Right renal pelvis (tissue), 4 donors: ENCODE data around the gene PCK1. TPM values are rescaled to one million over a fixed set of nuclear protein-coding genes. Genes with fewer than 3 reads are reported as not detected.

ENCODE experiments used
- DNase-seq, 4 donors: peaks; one replicate each; pipeline ENCODE4 v3.0.0-alpha.2; 2013; ENCODE audit warnings: low read depth in 4 of 4, low spot score in 3 of 4, missing footprints in 1 of 4
- polyA plus RNA-seq, 4 donors: library from polyadenylated mRNA; unstranded; fragments of 120-200 nt; gene quantifications; one replicate each; pipeline ENCODE4 v1.2.1, GENCODE V29; 2013; ENCODE audit not compliant: insufficient read length in 4 of 4

The PCK1 gene
- polyA plus RNA-seq, 4 donors, result 4.5 to 23.0 (median 14.6) TPM

DNA sequence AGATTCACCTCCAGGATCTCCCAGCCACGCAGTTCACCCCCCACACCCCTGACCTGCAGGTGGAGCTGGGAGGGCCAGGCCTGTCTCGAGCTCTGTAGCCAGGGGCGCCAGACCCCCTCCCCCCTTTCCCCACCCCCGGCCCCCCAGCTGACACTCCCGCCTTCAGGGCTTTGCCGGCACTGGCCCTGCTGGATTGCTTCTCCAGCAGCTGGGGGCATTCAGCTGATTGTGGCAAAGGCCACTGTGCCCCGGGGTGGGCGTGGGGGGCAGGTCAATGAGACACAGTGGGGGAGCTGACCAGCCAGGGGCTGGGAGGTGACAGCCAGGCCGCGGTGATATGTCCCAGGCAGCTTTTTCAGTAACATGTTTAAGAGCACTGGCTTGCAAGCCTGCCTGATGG is 37.1 kb downstream of the PCK1 start:
- DNase-seq, result no peak

DNA sequence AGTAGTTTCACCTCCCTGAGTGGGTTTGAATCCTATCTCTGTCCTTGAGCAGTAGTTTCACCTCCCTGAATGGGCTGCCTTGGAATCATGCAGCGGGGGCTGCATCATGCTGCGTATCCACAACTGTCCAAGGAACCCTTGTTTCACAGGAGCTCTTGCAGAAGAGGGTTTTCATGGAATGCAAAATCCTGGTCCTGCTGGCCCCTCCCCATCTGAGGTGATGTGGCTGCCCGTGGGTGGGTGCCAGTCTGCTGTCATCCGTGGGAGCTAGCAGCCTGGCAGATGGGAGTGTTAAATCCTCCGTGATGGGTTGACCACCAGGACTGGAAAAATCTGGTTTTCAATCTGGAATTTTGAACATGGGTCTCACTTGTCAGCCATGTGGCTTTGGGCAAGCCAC is 37.6 kb downstream of the PCK1 start:
- no peak for DNase-seq

DNA sequence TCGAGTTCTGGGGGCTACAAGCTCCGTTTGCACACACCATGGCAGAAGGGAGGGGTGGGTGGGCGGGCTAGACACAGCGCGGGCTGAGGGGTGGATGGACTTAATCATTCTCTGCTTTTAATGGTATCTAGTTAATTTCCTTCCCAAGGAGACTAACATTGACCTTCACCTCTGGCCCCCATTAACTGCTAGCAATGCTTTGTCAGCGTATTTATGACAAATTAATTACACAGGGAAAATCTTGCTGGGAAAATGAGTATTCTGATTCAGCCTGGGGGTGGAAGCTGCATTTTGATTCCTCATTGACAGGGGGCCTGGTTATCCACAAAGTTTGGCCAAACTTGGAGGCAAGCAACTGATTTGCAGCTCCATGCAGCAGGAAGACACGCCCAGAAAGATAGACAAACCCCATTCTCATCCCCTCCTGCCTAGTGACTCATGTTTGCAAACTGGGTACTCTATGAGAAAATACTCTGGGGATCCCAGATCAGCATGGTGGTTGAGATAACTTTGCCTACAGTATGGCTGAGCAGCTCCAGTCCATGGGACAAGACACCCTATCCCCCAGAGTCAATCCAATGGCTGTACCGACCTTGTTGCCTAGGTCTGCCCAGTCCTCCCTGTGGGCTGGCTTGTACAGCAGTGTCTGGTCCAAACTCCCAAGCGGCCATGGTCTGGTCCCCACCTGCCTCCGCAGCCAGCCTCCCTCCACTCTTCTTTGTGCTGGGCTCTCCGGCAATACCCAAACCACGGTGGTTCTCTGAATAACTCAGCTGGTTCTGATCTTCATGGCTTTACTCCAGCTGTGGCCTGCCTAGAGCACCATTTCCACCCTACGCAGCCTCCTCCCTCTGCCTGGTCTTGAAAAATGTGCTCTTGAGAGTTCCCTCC is 39.7 kb downstream of the PCK1 start:
- no peak for DNase-seq

DNA sequence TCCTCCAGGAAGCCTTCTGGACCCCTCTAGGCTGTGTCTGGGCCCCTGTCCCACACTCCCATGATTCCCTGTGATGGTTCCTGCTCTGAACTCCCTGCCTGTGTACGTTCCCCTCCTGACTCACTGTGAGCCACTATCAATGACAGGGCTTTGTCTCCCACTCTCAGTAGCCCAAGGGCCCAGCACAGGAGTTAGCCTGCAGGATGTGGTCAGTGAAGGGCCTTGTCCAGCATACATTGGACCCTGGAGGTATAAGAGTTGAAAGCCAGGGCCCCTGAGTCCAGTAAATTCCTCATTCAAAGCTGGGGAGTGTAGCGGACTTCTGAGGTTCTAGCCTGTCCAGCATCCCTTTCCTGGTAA is 40.3 kb downstream of the PCK1 start:
- DNase-seq, result no peak

DNA sequence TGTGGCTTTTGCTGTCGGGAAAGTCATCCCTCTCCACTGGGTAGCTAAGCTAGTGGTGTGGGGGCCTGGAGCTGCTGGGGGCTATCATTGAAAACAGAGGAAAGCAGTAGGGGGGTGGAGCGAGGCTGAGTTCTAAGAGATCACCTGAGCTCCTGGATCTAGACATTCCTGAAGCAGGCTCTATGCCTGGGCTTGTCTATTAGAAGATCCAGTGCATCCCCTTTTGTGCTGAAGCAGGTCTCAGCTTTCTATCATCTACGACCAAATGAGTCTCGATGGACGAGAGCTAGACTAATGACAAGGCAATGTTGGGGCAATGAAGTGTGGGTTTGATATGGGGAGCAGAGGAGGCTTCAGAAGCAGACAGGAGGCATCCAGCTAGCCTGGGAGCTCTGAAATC is 40.8 kb downstream of the PCK1 start:
- DNase-seq, result no peak

DNA sequence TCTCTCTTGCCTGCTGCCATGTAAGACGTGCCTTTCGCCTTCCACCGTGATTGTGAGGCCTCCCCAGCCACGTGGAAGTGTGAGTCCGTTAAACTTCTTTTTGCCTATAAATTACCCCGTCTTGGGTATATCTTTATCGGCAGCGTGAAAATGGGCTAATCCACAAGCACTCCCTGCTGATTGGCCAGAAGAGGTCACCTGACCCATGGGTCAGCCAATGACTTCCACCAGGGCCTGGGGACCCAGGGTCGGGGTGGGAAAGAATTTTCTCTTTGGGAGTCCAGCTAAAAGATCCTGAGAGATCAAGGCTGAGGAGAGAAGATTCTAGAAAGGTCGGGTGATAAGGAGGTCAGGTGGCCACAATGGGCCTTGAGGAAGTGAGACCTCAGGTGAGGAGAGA is 42.2 kb downstream of the PCK1 start:
- no peak for DNase-seq

DNA sequence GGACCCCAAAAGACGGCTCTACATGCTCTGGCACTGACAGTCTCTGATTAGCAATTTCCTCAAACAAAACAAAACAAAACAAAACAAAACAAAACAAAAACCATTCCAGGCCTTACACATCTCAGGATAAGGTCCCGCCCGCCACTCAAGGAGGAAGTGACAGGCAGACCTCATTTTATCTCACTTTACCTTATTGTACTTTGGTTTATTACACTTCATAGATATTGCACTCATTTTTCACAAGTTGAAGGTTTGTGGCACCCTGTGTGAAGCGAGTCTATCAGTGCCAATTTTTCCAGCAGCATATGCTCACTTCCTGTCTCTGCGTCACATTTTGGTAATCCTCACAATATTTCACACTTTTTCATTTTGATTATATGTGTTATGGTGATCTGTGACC is 44.1 kb downstream of the PCK1 start:
- DNase-seq, result no peak

DNA sequence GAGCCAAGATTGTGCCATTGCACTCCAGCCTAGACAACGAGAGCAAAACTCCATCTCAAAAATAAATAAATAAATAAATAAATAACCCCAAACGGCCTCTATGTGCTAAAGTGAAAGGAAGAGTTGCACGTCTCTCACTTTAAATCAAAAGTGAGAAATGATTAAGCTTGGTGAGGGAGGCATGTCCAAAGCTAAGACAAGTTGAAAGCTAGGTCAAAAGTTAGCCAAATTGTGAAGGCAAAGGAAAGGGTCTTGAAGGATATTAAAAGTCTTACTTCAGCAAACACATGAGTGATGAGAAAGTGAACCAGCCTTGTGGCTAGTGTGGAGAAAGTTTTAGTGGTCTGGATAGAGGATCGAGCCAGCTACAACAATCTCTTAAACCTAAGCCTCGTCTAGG is 45.0 kb downstream of the PCK1 start:
- DNase-seq, result no peak

DNA sequence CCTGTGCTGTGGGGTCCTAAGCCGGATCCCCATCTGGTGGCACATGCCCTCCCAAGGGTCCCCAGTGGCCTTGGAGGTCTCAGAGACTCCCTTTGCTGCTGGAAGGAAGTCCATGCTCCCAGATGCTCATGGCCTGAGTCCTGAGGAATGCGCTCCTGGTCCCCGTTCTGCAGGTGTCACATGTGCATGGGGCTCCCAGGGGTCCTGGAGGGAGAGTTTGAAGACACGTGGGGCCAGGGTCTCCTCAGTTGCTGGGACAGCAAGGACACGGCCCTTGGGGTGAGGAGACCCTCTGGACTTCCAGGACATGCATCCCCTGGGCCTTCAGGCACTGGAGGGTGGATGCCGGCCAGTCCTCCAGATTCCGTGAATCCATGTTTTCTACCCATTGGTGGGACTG is 47.6 kb downstream of the PCK1 start:
- no peak for DNase-seq

DNA sequence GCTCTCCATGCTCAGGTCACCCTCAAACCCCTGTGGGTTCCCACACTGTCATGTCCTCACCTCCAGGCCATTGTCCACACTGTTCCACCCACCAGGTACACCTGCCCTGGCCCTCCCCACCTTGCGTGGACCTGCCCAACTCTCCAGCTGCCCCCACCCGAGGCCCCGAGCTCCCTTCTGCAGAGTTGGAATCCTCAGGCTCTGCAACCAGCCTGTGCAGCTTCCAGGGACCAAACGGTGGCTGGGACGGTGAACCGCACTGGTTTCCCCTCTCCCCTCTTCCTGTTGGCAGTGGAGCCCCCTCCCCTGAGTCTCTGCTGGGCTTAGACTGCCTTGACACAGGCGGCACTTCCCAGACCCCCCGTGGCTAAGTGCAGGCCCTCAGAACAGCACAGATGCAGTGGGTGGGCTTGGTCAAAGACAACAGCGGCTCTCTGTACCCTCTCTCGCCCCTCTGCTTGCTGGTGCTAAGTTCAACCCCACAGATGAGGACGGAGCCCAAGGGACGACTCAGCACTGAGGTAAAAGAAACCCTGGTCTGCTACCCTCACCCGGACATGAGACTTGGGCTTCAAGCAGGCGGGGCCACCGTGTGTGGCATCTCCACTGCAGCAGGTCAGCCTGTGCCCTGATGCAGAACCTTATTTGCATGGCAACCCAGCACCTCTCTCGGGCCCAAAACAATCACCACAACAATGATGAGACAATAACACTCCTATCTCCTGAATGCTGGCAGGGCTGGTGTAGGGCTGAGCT is 48.4 kb downstream of the PCK1 start:
- DNase-seq, result no peak

DNA sequence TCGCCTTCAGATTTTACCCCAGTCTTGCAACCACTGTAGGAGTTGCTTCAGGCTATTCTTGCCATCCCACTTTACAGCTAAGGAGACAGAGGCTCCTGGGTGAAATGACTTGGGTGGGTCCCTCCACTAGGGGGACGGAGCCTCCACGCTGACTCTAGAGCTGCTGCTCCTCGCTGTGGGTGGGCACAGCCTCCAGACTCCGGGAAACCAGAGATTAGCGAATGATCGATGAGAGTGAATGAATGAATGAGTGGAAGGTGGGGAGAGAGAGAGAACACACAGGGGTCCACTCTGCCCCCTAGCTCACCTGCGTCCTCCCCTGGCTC is 48.9 kb downstream of the PCK1 start:
- no peak for DNase-seq

DNA sequence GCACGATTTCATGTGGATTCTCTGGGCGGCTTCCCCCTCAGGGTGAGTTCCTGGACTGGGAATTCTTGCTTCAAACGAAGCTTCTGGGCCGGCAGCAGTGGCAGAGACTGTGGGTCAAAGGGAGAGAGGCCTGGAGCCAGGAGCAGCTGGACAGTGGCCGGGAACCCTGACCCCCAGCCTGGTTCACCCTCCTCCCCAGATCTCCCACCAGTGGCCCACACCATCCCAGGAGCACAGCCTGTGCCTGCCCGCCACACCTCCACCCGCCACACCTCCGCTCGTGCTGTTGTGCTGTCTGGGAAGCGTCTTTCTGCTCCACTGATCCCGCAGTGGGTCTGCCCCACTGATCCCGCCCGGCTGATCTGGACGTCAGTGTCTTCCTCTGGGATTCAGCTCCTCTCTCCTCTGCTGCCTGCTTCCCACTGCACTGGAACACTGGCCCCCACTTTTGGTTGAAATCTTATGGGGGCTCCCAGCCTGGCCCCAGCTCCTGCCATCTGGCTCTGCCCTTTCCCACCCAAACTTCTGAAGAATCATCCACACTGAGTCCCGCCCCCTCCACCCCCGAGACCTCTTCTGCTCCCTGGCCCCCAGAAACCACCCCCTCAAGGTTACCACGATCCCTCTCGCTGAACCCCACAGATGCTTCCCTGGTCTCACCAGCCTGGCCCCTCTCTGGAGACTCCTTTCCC is 49.5 kb downstream of the PCK1 start:
- no peak for DNase-seq

DNA sequence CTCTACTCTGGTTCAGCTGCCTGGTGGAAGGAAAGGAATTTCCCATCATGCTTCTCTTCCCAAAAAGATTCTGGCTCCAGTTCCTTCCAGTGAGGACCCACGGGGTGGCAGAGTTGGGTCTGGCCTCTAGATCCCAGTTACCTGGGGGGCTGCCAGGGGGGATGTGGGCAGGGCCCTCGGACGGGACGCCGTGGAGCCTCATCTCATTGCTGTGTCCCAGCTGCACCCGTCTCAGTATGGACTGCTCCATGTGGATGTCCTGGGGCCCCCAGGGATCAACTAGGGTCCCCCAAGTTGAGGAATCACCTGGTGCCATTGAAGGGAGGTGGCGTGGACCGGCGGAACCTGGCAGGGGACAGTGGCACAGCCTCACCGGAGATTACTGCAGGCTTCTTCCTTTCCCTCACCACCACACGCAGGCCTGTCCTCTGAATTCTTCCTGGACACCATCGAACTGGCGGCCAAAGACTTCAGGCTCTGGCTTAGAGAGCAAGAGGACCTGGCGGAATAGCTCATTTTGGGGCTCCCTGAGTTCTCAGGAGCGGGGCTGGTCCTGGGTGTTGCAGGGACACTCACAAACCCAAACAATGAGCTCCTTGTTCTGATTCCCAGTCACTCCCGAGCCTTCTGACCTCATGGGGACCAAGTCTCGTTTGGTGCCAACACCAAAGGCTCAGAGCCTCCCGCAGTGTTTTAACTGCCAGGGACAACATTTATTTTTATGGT is 50.8 kb downstream of the PCK1 start:
- no peak for DNase-seq

DNA sequence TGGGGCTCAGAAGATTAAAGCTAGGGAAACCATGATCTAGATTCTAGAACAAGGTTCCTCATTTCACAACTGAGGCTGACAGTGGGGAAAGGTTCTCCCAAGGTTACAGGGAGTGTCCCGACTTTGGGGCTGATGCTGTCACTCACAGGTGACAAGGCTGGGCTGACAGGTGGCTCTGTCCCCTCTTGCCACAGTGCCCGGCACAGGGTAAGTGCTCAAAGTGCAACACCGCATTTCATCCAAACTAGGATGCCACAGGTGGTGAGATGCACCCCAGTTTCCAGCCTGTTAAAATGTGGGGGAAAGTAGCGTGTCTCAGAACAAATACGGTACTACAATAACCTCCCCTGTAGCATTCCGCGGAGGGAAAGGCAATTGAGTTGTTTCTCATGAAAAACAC is 51.5 kb downstream of the PCK1 start:
- DNase-seq, result no peak

DNA sequence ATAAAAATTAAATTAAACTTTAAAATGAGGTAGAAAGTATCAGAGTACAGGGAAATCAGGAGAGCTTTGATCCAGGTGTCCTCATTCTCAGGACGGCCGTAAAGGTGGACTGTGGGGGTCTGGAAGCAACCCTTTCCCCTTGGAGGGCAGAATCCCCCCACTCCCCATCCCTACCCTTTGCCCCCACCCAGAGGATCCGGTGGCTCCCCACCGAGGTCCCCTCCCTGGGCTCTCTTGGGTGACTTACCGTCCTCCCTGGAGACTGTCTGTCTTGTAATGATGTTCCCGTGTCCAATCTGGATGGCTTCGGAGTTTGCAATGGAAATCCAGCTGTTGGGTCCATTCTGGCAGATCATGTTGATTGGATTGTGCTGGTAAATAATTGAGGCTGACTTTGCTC is 52.0 kb downstream of the PCK1 start:
- DNase-seq, result no peak

DNA sequence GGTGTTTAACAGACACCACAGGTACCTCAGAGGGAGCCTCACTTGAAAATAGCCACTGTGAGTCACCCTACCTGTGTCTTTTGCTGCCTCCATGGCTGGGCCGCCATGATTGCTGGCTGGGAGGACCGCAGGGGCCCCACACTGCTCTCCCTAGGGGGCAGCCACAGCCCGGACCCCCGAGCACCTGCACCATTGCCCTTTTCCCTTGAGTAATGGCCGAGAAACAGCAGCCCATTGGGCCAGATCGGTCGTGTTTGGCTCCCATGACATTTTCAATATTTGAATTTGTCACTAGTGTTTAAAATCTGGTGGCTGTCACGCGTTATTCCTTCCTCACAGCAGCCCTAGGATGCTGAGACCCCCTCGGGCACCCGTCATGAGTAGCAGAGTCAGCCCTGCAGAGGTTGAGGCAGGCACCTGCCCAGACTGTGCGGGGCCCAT is 52.6 kb downstream of the PCK1 start:
- DNase-seq, result no peak

DNA sequence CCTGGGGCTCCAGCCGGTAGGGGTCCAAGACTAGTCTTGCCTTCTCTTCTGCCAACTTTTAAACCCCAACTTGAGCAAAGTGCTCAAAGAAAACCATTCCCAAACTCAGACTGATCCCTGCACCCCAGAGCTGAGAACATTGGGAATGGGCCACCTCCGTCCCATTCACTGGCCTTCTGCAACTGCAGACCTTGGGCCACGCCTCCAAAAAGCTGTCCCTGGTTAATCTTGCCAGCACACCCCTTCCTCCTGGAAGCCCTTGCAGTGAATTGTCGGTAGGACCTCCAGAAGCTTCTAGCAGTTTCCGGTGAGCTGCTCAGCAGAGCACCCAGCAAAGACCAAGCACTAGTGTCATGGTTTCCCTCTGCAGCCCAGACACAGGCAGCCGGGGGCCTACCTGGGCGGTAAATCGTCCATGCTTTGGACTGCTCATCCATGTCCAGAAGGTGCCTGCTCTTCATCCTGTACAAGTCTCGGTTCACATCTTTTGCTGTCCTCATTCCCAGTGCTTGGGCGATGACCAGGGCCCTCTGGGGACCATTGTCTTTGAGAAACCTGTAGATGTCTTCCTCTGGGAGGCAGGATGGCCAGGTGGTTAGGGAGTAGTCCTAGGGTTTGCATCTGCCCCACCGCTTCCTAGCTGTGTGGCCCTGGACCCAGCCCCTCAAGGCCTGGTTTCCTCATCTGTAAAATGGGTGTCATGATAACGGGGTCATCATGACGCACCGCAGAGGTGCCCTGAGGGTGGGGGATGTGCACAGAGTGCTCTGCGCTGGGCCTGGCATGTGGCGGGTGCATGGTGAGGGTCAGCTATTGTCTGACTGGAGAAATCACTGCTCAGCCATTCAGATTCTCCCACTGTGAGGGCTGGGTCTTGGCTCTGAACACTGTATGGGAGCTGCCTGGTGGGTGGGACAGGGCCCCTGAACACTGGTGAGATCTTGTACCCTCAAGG is 53.9 kb downstream of the PCK1 start:
- no peak for DNase-seq

DNA sequence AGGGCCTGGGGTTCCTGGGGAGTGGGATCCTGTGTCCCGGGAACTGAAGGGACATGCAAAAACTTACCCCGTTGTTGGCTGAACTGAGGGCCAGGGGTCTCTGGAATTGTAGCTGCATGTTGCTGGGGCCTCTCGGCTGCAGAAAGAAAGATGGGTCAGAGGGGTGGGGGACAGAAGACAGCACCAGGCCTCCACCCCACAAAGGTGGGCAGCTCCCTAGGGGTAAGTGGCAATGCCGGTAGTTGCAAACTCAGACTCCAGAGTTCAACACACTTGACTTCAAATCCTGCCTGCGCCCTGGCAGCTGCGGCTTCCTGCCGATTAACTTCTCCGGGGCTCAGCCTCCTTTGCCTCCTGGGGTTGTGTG is 54.5 kb downstream of the PCK1 start:
- no peak for DNase-seq

DNA sequence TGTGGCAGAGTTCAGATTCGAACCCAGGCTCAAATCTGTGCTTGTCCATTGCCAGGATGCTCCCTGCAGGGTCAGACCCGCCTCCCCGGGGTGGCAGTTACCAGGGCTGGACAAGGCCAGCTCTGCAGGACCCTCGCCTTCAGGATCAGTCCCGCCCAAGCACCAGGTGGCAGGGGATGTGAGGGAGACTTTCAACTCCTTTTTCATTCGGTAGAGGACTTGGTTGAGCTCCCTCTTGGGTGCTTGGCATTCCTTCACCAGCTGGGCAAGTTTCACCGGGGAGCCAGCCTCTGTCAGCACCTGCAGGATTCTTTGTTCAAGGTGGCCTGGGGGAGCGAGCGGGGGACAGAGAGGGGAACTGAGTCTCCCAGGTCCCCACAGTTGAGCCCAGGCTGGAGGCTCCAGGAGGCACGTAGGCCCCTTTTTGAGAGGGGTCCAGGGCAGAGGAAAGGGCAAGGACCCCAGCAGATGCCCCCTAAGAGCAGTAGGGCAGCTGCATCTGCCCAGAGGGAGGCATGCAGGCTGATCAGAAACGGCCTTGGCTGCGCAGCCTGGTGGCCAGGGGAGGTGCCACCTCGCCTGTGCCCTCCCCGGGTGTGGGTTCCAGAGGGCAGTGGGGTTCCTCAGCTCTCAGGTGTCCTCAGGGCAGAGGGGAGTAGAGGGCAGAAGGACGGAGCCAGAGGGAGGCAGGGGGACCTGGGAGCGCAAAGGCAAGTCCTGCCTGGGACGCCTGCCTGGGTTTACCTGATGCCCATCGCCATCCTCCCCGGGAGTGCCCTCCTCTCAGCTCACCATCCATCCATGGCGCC is 55.4 kb downstream of the PCK1 start:
- DNase-seq, result no peak
